ENCODE measurements around the gene IFT25. TPM values are rescaled to one million over a fixed set of nuclear protein-coding genes. Genes with fewer than 3 reads are reported as not detected.

Gene IFT25
- total and polyA plus RNA-seq, 2 experiments from 2014 or later = 28.2 to 109 TPM

- H3K4me3 ChIP-seq = no peak overlapping the region
- TF ChIP-seq, protein P1, sequence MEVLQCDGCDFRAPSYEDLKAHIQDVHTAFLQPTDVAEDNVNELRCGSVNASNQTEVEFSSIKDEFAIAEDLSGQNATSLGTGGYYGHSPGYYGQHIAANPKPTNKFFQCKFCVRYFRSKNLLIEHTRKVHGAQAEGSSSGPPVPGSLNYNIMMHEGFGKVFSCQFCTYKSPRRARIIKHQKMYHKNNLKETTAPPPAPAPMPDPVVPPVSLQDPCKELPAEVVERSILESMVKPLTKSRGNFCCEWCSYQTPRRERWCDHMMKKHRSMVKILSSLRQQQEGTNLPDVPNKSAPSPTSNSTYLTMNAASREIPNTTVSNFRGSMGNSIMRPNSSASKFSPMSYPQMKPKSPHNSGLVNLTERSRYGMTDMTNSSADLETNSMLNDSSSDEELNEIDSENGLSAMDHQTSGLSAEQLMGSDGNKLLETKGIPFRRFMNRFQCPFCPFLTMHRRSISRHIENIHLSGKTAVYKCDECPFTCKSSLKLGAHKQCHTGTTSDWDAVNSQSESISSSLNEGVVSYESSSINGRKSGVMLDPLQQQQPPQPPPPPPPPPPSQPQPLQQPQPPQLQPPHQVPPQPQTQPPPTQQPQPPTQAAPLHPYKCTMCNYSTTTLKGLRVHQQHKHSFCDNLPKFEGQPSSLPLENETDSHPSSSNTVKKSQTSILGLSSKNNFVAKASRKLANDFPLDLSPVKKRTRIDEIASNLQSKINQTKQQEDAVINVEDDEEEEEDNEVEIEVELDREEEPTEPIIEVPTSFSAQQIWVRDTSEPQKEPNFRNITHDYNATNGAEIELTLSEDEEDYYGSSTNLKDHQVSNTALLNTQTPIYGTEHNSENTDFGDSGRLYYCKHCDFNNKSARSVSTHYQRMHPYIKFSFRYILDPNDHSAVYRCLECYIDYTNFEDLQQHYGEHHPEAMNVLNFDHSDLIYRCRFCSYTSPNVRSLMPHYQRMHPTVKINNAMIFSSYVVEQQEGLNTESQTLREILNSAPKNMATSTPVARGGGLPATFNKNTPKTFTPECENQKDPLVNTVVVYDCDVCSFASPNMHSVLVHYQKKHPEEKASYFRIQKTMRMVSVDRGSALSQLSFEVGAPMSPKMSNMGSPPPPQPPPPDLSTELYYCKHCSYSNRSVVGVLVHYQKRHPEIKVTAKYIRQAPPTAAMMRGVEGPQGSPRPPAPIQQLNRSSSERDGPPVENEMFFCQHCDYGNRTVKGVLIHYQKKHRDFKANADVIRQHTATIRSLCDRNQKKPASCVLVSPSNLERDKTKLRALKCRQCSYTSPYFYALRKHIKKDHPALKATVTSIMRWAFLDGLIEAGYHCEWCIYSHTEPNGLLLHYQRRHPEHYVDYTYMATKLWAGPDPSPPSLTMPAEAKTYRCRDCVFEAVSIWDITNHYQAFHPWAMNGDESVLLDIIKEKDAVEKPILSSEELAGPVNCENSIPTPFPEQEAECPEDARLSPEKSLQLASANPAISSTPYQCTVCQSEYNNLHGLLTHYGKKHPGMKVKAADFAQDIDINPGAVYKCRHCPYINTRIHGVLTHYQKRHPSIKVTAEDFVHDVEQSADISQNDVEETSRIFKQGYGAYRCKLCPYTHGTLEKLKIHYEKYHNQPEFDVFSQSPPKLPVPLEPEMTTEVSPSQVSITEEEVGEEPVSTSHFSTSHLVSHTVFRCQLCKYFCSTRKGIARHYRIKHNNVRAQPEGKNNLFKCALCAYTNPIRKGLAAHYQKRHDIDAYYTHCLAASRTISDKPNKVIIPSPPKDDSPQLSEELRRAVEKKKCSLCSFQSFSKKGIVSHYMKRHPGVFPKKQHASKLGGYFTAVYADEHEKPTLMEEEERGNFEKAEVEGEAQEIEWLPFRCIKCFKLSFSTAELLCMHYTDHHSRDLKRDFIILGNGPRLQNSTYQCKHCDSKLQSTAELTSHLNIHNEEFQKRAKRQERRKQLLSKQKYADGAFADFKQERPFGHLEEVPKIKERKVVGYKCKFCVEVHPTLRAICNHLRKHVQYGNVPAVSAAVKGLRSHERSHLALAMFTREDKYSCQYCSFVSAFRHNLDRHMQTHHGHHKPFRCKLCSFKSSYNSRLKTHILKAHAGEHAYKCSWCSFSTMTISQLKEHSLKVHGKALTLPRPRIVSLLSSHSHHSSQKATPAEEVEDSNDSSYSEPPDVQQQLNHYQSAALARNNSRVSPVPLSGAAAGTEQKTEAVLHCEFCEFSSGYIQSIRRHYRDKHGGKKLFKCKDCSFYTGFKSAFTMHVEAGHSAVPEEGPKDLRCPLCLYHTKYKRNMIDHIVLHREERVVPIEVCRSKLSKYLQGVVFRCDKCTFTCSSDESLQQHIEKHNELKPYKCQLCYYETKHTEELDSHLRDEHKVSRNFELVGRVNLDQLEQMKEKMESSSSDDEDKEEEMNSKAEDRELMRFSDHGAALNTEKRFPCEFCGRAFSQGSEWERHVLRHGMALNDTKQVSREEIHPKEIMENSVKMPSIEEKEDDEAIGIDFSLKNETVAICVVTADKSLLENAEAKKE (CRISPR knock-in tag; IDR thresholded peaks at IDR 0.05) = no peak
- TF ChIP-seq, protein P2, sequence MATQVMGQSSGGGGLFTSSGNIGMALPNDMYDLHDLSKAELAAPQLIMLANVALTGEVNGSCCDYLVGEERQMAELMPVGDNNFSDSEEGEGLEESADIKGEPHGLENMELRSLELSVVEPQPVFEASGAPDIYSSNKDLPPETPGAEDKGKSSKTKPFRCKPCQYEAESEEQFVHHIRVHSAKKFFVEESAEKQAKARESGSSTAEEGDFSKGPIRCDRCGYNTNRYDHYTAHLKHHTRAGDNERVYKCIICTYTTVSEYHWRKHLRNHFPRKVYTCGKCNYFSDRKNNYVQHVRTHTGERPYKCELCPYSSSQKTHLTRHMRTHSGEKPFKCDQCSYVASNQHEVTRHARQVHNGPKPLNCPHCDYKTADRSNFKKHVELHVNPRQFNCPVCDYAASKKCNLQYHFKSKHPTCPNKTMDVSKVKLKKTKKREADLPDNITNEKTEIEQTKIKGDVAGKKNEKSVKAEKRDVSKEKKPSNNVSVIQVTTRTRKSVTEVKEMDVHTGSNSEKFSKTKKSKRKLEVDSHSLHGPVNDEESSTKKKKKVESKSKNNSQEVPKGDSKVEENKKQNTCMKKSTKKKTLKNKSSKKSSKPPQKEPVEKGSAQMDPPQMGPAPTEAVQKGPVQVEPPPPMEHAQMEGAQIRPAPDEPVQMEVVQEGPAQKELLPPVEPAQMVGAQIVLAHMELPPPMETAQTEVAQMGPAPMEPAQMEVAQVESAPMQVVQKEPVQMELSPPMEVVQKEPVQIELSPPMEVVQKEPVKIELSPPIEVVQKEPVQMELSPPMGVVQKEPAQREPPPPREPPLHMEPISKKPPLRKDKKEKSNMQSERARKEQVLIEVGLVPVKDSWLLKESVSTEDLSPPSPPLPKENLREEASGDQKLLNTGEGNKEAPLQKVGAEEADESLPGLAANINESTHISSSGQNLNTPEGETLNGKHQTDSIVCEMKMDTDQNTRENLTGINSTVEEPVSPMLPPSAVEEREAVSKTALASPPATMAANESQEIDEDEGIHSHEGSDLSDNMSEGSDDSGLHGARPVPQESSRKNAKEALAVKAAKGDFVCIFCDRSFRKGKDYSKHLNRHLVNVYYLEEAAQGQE (IDR thresholded peaks at IDR 0.05; ENCODE audit: unreplicated experiment) = no peak
- no peak for TF ChIP-seq CREB1 (CRISPR knock-in tag; IDR thresholded peaks at IDR 0.05; ENCODE audit: low read depth)
- TF ChIP-seq JUNB (IDR thresholded peaks at IDR 0.05; ENCODE audit: unreplicated experiment) = no peak
- TF ChIP-seq NANOG (IDR thresholded peaks at IDR 0.05; ENCODE audit: borderline replicate concordance) = no peak
- TF ChIP-seq STAT1 (IDR thresholded peaks at IDR 0.05; ENCODE audit: unreplicated experiment) = no peak
- TF ChIP-seq EZH2phosphoT487 (IDR thresholded peaks at IDR 0.05; ENCODE audit: unreplicated experiment) = no peak
- TF ChIP-seq POLR2AphosphoS5 (IDR thresholded peaks at IDR 0.05; ENCODE audit: low read depth) = no peak
- TF ChIP-seq, protein P3, sequence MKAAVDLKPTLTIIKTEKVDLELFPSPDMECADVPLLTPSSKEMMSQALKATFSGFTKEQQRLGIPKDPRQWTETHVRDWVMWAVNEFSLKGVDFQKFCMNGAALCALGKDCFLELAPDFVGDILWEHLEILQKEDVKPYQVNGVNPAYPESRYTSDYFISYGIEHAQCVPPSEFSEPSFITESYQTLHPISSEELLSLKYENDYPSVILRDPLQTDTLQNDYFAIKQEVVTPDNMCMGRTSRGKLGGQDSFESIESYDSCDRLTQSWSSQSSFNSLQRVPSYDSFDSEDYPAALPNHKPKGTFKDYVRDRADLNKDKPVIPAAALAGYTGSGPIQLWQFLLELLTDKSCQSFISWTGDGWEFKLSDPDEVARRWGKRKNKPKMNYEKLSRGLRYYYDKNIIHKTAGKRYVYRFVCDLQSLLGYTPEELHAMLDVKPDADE (IDR thresholded peaks at IDR 0.05) = no peak
- no peak for TF ChIP-seq ZNF114 (CRISPR knock-in tag; IDR thresholded peaks at IDR 0.05)
- TF ChIP-seq ZNF331 (CRISPR knock-in tag; IDR thresholded peaks at IDR 0.05; ENCODE audit: low read depth) = no peak
- Mint-ChIP-seq H3K27me3 (ENCODE audit: insufficient read depth, low read depth, poor library complexity) (no peaks in the 10 kb centered on the region), H3K4me1 (peaks cover 19% of the 10 kb centered on the region), H3K9me3 (no peaks in the 10 kb centered on the region), H3K36me3 (ENCODE audit: low read depth) (peaks cover 52% of the 10 kb centered on the region), H3K4me3 (no peak overlapping the region), H3K27ac (no peak overlapping the region)
- peak overlapping the region; percentile 39 for H3K27ac ChIP-seq (ENCODE audit: low read depth)
- no peak for DNase-seq (ENCODE audit: low spot score)
- no peak overlapping the region for H2AFZ ChIP-seq
- 0 out of 2 replicates have a peak, but pooled peaks cover 2% of the 10 kb centered on the region for H3F3A ChIP-seq (replicated peaks; ENCODE audit: low read depth)
- H3K4me1 ChIP-seq (ENCODE audit: insufficient read depth) = peaks cover 24% of the 10 kb centered on the region
- peak; percentile 28; the same call in 2 of the 3 replicates for ATAC-seq
- no peak overlapping the region for H3K4me2 ChIP-seq
- peaks cover 24% of the 10 kb centered on the region; the same call in 1 of the 2 replicates for H3K36me3 ChIP-seq (ENCODE audit: insufficient read depth)
- peaks cover 12% of the 10 kb centered on the region for H3K79me2 ChIP-seq (replicated peaks; ENCODE audit: insufficient read depth)
- no peaks in the 10 kb centered on the region for H3K9me2 ChIP-seq (ENCODE audit: insufficient read depth)
- H4K20me1 ChIP-seq (replicated peaks; ENCODE audit: insufficient read depth) = no peaks in the 10 kb centered on the region; the same call in 1 of the 2 replicates
- H3K27me3 ChIP-seq (ENCODE audit: insufficient read depth) = no peaks in the 10 kb centered on the region
Observed at GRCh38 chr1:53956308-53957168, 11.0 kb upstream of the IFT25 start.

Measured in GM23338 (cell line).